Measurements from ENCODE around the gene NCAM2. TPM values are rescaled to one million over a fixed set of nuclear protein-coding genes. Genes with fewer than 3 reads are reported as not detected.

NCAM2 gene
- total RNA-seq, 1 donor from 2014 or later: 7.2 TPM

DNA sequence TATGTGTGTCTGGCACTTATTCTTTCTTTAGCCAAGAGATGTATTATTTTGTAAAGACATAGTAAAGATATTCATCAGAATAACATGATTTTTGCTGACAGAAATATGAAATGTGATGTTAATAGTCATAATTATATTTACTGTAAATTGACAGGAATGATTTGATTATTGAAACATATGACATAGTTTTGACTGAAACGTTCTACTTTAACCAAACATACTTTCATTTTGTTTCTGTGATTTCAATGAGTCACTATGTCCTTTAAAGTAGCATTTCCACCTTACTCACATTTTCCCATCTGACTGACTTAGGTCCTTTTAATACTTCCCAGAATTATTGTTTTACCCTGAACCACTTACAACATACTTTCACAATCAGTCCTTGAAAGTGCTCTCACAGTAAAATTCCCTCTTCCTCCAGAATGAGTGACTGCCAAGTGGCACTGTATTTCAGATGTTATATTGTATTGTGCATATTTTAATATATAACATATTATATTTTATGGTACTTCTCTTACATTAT is 437.9 kb downstream of the NCAM2 start:
- intact Hi-C loops (cut with DNase I): no loop called here
- H3K27me3 ChIP-seq: no peaks in the 10 kb centered on the region
- H3K9me3 ChIP-seq: no peaks in the 10 kb centered on the region
- no peak overlapping the region for H3K4me3 ChIP-seq
- H3K4me1 ChIP-seq: no peaks in the 10 kb centered on the region
- TF ChIP-seq CTCF (IDR thresholded peaks at IDR 0.05): no peak
- H3K27ac ChIP-seq: no peak overlapping the region
- H3K36me3 ChIP-seq: no peaks in the 10 kb centered on the region
- no peak for DNase-seq (ENCODE audit: low spot score in 2 of 2)

GRCh38 chr21:21439761-21440160 is 441.6 kb downstream of the NCAM2 start:
- no peaks in the 10 kb centered on the region for H3K36me3 ChIP-seq
- TF ChIP-seq CTCF (IDR thresholded peaks at IDR 0.05): no peak
- no peaks in the 10 kb centered on the region for H3K4me1 ChIP-seq
- H3K4me3 ChIP-seq: no peak overlapping the region
- no peak for DNase-seq (ENCODE audit: low spot score in 2 of 2)
- no peaks in the 10 kb centered on the region for H3K27me3 ChIP-seq
- intact Hi-C loops (cut with DNase I): no loop called here
- no peak overlapping the region for H3K27ac ChIP-seq
- no peaks in the 10 kb centered on the region for H3K9me3 ChIP-seq

- Histone ChIP-seq H3K27me3 (no peaks in the 10 kb centered on the region), H3K27ac (no peak overlapping the region), H3K9me3 (no peaks in the 10 kb centered on the region), H3K4me1 (no peaks in the 10 kb centered on the region), H3K36me3 (no peaks in the 10 kb centered on the region), H3K4me3 (no peak overlapping the region)
- intact Hi-C loops (cut with DNase I): no loop called here
- no peak for TF ChIP-seq CTCF (IDR thresholded peaks at IDR 0.05)
- no peak for DNase-seq (ENCODE audit: low spot score in 2 of 2)
Observed at GRCh38 chr21:21457077-21457476, 458.9 kb downstream of the NCAM2 start.

GRCh38 chr21:21458124-21458631 is 460.0 kb downstream of the NCAM2 start:
- H3K27ac ChIP-seq: no peak overlapping the region
- H3K4me1 ChIP-seq: no peaks in the 10 kb centered on the region
- intact Hi-C loops (cut with DNase I): no loop called here
- no peaks in the 10 kb centered on the region for H3K36me3 ChIP-seq
- H3K4me3 ChIP-seq: no peak overlapping the region
- no peaks in the 10 kb centered on the region for H3K27me3 ChIP-seq
- TF ChIP-seq CTCF (IDR thresholded peaks at IDR 0.05): no peak
- no peak for DNase-seq (ENCODE audit: low spot score in 2 of 2)
- H3K9me3 ChIP-seq: no peaks in the 10 kb centered on the region

DNA sequence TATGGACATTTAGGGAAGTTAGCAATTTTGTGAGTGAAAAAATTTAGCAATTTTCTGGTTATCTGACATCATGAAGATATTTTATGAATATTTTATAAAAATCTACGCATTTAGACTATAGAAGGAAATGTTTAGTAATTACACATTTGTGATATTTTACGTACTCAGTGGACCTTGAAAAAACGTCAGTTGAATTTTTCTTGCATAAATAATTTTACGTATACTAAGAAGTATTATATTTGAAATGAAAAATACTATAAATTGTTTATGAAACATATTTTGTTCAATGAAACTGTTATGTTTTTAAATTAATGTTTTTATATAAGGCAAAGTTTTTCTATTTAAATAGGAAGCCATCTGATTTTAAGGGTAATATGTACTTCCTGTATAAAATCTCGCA is 462.8 kb downstream of the NCAM2 start:
- no peak for TF ChIP-seq CTCF (IDR thresholded peaks at IDR 0.05)
- DNase-seq (ENCODE audit: low spot score in 2 of 2): no peak
- no peaks in the 10 kb centered on the region for H3K36me3 ChIP-seq
- intact Hi-C loops (cut with DNase I): no loop called here
- no peaks in the 10 kb centered on the region for H3K27me3 ChIP-seq
- no peak overlapping the region for H3K27ac ChIP-seq
- no peak overlapping the region for H3K4me3 ChIP-seq
- no peaks in the 10 kb centered on the region for H3K9me3 ChIP-seq
- no peaks in the 10 kb centered on the region for H3K4me1 ChIP-seq

- H3K4me3 ChIP-seq: no peak overlapping the region
- intact Hi-C loops (cut with DNase I): no loop called here
- H3K4me1 ChIP-seq: no peaks in the 10 kb centered on the region
- no peak for DNase-seq (ENCODE audit: low spot score in 2 of 2)
- no peaks in the 10 kb centered on the region for H3K9me3 ChIP-seq
- H3K27me3 ChIP-seq: no peaks in the 10 kb centered on the region
- TF ChIP-seq CTCF (IDR thresholded peaks at IDR 0.05): no peak
- no peaks in the 10 kb centered on the region for H3K36me3 ChIP-seq
- no peak overlapping the region for H3K27ac ChIP-seq
Observed at GRCh38 chr21:21463456-21463855, 465.2 kb downstream of the NCAM2 start.
